Ascending aorta (tissue), 2 donors: Measurements from ENCODE around the gene STMN1. TPM values are rescaled to one million over a fixed set of nuclear protein-coding genes. Genes with fewer than 3 reads are reported as not detected.

Experiments used
- DNase-seq, 2 donors: peaks; one replicate each; pipeline ENCODE4 v3.0.0-alpha.2; 2019; ENCODE audit warnings: low spot score in 2 of 2
- H3K27ac ChIP-seq, 2 donors: fragments of 200-600 bp; sonication (generic); one replicate each; pipeline ENCODE4 v1.5.1; 2016 to 2017; ENCODE audit warnings: mild to moderate bottlenecking in 1 of 2
- H3K27me3 ChIP-seq: fragments of 200-600 bp; sonication (generic); one replicate; pipeline ENCODE4 v1.5.1; 2017
- H3K36me3 ChIP-seq, 2 donors: fragments of 200-600 bp; sonication (generic); one replicate each; pipeline ENCODE4 v1.5.1; 2016
- H3K4me1 ChIP-seq, 2 donors: fragments of 200-600 bp; sonication (generic); one replicate each; pipeline ENCODE4 v1.5.1; 2016 to 2017; ENCODE audit warnings: mild to moderate bottlenecking in 1 of 2
- H3K4me3 ChIP-seq, 2 donors: fragments of 200-600 bp; sonication (generic); one replicate each; pipeline ENCODE4 v1.5.1; 2016 to 2017; ENCODE audit warnings: mild to moderate bottlenecking in 1 of 2
- H3K9me3 ChIP-seq, 2 donors: fragments of 200-600 bp; sonication (generic); one replicate each; pipeline ENCODE4 v1.5.1; 2016
- intact Hi-C: fragments of 100-400 bp; cut with DNase I; formaldehyde crosslinking; loops from one replicate; pipeline ENCODE4 v1.15.1; 2023
- total RNA-seq: library from RNA; depleted of rRNA; stranded (reverse); fragments of >200 nt; gene quantifications from one replicate; pipeline ENCODE4 v1.1.0, GENCODE V29; 2016
- TF ChIP-seq, protein P1 (sequence below), 3 experiments: fragments of 200-600 bp in 2 of 3; fragments of 450-650 bp in 1 of 3; sonication (generic) in 2 of 3; IDR thresholded peaks; one replicate each; pipeline ENCODE4 v1.5.1; 2016 to 2019; ENCODE audit warnings: antibody characterized with exemption in 3 of 3, mild to moderate bottlenecking in 1 of 3, moderate library complexity in 1 of 3

Gene STMN1
- total RNA-seq, 1 donor from 2014 or later: 16.8 TPM

DNA sequence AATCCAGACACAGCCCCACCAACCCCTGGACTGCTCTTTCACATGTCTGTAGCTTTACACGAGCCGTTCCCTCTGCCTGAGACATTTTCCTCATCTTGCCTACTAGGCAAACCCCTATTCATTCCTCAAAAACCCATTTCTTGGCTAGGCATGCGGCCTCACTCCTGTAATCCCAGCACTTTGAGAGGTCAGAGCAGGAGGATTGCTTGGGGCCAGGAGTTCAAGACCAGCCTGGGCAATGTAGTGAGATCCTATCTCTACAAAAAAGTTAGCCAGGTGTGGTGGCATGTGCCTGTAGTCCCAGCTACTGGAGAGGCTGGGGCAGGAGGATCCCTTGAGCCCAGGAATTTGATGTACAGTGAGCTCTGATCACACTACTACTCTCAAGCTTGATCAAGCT is 41.8 kb downstream of the STMN1 start:
- H3K27me3 ChIP-seq: no peaks in the 10 kb centered on the region
- intact Hi-C loops: no loop called here
- H3K4me1 ChIP-seq: no peaks in the 10 kb centered on the region
- peaks cover 5 to 10% of the 10 kb centered on the region in 2 donors for H3K36me3 ChIP-seq
- H3K27ac ChIP-seq: no peak overlapping the region
- TF ChIP-seq, protein P1, sequence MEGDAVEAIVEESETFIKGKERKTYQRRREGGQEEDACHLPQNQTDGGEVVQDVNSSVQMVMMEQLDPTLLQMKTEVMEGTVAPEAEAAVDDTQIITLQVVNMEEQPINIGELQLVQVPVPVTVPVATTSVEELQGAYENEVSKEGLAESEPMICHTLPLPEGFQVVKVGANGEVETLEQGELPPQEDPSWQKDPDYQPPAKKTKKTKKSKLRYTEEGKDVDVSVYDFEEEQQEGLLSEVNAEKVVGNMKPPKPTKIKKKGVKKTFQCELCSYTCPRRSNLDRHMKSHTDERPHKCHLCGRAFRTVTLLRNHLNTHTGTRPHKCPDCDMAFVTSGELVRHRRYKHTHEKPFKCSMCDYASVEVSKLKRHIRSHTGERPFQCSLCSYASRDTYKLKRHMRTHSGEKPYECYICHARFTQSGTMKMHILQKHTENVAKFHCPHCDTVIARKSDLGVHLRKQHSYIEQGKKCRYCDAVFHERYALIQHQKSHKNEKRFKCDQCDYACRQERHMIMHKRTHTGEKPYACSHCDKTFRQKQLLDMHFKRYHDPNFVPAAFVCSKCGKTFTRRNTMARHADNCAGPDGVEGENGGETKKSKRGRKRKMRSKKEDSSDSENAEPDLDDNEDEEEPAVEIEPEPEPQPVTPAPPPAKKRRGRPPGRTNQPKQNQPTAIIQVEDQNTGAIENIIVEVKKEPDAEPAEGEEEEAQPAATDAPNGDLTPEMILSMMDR (IDR thresholded peaks at IDR 0.05): no peak
- DNase-seq: peak in 1 of 2 donors; percentile 37
- H3K9me3 ChIP-seq: no peaks in the 10 kb centered on the region
- no peak overlapping the region for H3K4me3 ChIP-seq

DNA sequence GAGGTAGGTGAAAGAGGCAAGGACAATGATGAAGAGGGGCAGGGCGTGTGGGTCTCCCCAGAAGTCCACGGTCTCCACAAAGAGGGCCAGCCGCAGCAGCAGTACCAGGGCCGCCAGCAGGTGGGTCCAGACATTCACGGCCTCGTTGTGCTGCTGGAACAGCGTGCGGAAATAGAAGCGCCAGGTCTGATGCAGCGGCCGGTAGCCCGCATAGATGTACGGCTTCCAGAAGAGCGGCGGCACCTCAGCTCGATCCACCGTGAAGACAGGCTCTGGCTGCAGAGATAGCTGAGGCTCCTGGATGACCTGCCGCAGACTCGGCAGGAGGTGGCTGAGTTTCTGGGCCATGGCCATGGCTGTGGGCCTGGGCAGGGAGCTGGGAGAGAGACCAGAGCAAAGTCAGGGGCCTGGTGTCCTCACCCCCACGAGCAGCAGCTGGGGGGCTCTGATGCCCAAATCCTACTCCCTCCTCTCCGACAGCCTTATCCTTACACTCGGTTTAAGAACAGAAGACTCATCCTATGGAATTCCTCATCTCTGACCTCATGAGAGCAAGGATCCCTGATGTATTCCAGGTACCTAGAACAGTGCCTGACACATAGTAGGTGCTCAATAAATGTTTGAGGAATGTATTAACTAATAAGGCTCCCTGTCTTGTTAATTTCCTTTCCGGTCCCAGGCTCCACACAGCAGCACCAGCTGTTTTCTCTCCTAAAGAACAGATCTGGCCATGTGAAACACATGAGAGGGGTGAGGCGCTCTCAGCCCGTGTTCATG is 42.5 kb downstream of the STMN1 start:
- H3K4me1 ChIP-seq: peaks cover 5% of the 10 kb centered on the region in 2 donors
- TF ChIP-seq, protein P1 (IDR thresholded peaks at IDR 0.05): no peak
- no peaks in the 10 kb centered on the region for H3K9me3 ChIP-seq
- H3K36me3 ChIP-seq: peaks cover 5 to 10% of the 10 kb centered on the region in 2 donors
- peak in 1 of 2 donors; percentile 40 for DNase-seq
- no peak overlapping the region for H3K4me3 ChIP-seq
- no peaks in the 10 kb centered on the region for H3K27me3 ChIP-seq
- no peak overlapping the region for H3K27ac ChIP-seq
- intact Hi-C loops: no loop called here

DNA sequence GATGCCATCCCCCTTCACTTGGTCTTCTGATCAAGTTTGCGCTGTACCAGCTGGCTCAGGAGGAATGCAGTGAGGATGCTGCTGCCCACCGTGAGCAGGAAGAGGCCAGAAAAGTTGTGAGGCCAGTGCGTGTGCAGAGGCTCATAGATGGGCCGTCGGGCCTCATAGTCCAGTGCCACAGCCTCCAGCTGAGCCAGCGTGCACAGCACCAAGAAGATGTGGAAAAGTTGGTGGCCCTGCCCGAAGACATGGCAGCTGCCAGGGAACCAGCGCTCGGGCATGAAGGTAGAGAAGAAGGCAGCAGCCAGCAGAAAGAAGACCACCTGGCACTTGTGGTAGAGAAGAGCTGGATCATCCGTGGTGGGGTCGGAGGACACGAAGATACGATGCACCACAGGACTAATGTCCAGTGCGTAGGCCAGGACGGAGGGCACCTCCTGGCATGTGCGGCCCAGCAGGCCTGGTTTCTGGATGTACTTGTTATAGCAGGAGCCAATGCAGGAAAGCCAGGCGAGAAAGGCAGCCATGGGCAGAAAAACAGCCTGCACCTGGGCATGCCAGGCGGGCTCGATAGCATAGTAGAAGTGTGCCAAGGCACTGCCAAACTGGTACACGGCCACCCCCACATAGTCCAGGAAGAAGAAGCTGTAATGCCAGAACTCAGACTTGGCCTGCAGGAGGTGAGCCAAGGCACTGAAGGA is 43.3 kb downstream of the STMN1 start:
- TF ChIP-seq, protein P1 (IDR thresholded peaks at IDR 0.05): no peak
- Histone ChIP-seq H3K36me3 (peaks cover 5 to 10% of the 10 kb centered on the region in 2 donors), H3K4me3 (no peak overlapping the region), H3K9me3 (no peaks in the 10 kb centered on the region), H3K27me3 (no peaks in the 10 kb centered on the region), H3K27ac (no peak overlapping the region), H3K4me1 (peaks cover 5 to 7% of the 10 kb centered on the region in 2 donors)
- intact Hi-C loops: no loop called here
- DNase-seq: no peak

DNA sequence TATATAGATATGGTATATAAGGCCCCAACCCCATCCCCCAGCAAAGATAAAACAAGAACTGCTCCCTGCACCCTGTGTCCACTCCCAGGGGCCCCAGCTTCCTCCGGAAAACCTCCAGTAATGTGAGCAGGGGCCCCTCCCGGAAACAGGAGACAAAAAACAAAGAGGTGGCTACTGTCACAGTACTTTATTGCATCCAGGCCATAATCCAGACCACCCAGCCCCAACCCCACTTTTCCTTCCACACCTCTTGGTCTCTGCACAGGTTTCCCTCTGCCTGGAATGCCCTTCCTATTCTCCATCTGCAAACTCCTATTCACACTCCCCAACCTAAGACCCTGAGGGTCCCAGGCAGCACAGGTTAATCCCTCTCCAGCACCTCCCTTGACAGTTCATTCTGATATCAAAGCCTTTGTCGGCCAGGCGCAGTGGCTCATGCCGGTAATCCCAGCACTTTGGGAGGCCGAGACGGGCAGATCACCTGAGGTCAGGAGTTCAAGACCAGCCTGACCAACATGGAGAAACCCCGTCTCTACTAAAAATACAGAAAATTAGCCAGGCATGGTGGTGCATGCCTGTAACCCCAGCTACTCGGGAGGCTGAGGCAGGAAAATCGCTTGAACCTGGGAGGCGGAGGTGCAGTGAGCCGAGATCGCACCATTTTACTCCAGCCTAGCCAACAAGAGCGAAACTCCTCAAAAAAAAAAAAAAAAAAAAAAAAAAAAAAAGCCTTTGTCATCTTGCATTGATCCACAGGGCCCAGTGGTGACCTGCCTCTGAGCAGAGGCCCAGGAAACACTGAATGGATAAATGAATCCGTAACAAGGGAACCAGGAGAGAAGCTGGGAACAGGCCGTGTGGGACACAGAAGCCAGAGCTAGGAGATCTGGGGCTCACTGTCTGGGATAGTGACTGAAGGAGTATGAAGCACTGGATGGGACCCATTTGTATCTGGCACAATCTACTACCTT is 44.6 kb downstream of the STMN1 start:
- no peak for DNase-seq
- no peak overlapping the region for H3K27ac ChIP-seq
- TF ChIP-seq, protein P1 (IDR thresholded peaks at IDR 0.05): no peak
- H3K4me3 ChIP-seq: no peak overlapping the region
- no peaks in the 10 kb centered on the region for H3K27me3 ChIP-seq
- peaks cover 5 to 10% of the 10 kb centered on the region in 2 donors for H3K36me3 ChIP-seq
- intact Hi-C loops: no loop called here
- H3K4me1 ChIP-seq: peaks cover 5 to 7% of the 10 kb centered on the region in 2 donors
- H3K9me3 ChIP-seq: no peaks in the 10 kb centered on the region
